ENCODE measurements around the gene PLXNA1. TPM values are rescaled to one million over a fixed set of nuclear protein-coding genes. Genes with fewer than 3 reads are reported as not detected.

PLXNA1 gene
- total RNA-seq, 1 experiment from 2014 or later: 30.3 TPM

DNA sequence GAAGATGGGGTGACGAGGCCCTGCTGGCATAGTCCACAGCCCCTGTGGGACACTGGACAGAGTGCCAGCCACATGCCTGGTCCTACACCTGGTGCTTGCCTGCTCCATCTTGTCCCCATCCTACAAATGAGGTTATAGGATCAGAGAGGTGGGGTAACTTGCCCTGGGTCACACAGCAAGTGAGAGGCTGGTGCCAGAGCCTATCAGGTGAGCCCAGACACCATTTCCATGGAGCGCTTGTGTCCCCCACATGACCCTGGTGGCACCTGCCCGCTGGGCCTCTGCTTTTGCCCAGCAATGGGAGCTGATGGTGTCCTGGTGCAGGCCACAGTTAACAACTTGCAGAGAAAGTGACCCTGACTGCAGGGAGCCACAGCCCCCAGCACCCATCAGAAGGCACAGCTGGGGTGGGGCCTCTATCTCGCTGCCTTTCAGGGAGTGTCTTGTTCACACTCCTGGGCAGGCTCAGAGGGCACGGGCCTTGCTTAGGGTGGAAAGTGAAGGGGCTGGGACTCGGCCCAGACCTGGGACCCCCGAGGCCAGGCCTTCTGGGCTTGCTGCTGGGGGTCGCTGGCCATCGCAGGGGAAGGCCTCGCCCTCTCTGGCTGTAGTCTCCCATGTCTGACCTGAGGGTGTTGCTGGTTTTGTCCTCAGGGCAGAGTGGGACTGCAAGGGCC is 7.2 kb downstream of the PLXNA1 start:
- intact Hi-C loops (cut with micrococcal nuclease): no loop called here
- H3K4me1 ChIP-seq (ENCODE audit: control insufficient read depth in 1 of 2, insufficient read depth in 2 of 2, low read length in 2 of 2): no peaks in the 10 kb centered on the region; a peak in 1 of 4 replicates
- no TSS peak for BruUV-seq (replicated peaks)

More for the DNA sequence above, 7.2 kb downstream of the PLXNA1 start:
- TF ChIP-seq, protein P1, sequence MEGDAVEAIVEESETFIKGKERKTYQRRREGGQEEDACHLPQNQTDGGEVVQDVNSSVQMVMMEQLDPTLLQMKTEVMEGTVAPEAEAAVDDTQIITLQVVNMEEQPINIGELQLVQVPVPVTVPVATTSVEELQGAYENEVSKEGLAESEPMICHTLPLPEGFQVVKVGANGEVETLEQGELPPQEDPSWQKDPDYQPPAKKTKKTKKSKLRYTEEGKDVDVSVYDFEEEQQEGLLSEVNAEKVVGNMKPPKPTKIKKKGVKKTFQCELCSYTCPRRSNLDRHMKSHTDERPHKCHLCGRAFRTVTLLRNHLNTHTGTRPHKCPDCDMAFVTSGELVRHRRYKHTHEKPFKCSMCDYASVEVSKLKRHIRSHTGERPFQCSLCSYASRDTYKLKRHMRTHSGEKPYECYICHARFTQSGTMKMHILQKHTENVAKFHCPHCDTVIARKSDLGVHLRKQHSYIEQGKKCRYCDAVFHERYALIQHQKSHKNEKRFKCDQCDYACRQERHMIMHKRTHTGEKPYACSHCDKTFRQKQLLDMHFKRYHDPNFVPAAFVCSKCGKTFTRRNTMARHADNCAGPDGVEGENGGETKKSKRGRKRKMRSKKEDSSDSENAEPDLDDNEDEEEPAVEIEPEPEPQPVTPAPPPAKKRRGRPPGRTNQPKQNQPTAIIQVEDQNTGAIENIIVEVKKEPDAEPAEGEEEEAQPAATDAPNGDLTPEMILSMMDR (IDR thresholded peaks at IDR 0.05 in 2 of 3, conservative IDR thresholded peaks at IDR 0.05 in 1 of 3; ENCODE audit: borderline replicate concordance in 1 of 3, insufficient read depth in 1 of 3, low read depth in 2 of 3, low read length in 2 of 3): no peak
- TF ChIP-seq, protein P2, sequence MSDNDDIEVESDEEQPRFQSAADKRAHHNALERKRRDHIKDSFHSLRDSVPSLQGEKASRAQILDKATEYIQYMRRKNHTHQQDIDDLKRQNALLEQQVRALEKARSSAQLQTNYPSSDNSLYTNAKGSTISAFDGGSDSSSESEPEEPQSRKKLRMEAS (IDR thresholded peaks at IDR 0.05): no peak
- TF ChIP-seq EZH2 (IDR thresholded peaks at IDR 0.05) (no peak), SIN3A (IDR thresholded peaks at IDR 0.05; ENCODE audit: low read depth) (no peak), FOSL1 (IDR thresholded peaks at IDR 0.05; ENCODE audit: low read depth) (no peak), CEBPB (IDR thresholded peaks at IDR 0.05; ENCODE audit: low read depth) (no peak), POLR2A (IDR thresholded peaks at IDR 0.05; ENCODE audit: borderline replicate concordance, extremely low read depth, insufficient read depth, insufficient read length) (no peak), TCF7L2 (IDR thresholded peaks at IDR 0.05; ENCODE audit: borderline replicate concordance, extremely low read depth, insufficient read depth, insufficient read length) (no peak), ZFX (IDR thresholded peaks at IDR 0.05) (no peak), ZNF274 (IDR thresholded peaks at IDR 0.05; ENCODE audit: low read depth, low read length) (no peak)
- TF ChIP-seq, protein P3, sequence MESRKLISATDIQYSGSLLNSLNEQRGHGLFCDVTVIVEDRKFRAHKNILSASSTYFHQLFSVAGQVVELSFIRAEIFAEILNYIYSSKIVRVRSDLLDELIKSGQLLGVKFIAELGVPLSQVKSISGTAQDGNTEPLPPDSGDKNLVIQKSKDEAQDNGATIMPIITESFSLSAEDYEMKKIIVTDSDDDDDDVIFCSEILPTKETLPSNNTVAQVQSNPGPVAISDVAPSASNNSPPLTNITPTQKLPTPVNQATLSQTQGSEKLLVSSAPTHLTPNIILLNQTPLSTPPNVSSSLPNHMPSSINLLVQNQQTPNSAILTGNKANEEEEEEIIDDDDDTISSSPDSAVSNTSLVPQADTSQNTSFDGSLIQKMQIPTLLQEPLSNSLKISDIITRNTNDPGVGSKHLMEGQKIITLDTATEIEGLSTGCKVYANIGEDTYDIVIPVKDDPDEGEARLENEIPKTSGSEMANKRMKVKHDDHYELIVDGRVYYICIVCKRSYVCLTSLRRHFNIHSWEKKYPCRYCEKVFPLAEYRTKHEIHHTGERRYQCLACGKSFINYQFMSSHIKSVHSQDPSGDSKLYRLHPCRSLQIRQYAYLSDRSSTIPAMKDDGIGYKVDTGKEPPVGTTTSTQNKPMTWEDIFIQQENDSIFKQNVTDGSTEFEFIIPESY (IDR thresholded peaks at IDR 0.05; ENCODE audit: extremely low read depth, insufficient replicate concordance, low read length): no peak
- no peaks in the 10 kb centered on the region for H3K9me3 ChIP-seq (ENCODE audit: control insufficient read depth in 1 of 2, insufficient read depth in 1 of 2, low read depth in 1 of 2, low read length in 2 of 2)
- no peak overlapping the region for H3K4me2 ChIP-seq (ENCODE audit: low read length)
- no peak overlapping the region; the same call in 1 of the 2 replicates for H3K27ac ChIP-seq (ENCODE audit: low read depth, low read length)
- H3K27me3 ChIP-seq (ENCODE audit: insufficient read depth, low read length): no peaks in the 10 kb centered on the region
- H3K9me2 ChIP-seq (ENCODE audit: insufficient read depth): no peaks in the 10 kb centered on the region
- CTCF ChIA-PET: no interaction called here
- ATAC-seq (no peak), DNase-seq (ENCODE audit: low read depth, low spot score) (no peak)
- H3K79me2 ChIP-seq (ENCODE audit: insufficient read depth, low read length): peaks cover 55% of the 10 kb centered on the region
- H3K9ac ChIP-seq (ENCODE audit: low read length): no peak overlapping the region
- H2AFZ ChIP-seq (ENCODE audit: low read depth, low read length, poor library complexity, severe bottlenecking): no peak overlapping the region
- no peak overlapping the region for H3K4me3 ChIP-seq (replicated peaks in 1 of 2; ENCODE audit: low read depth in 1 of 2, low read length in 2 of 2)
- RAD21 ChIA-PET (ENCODE audit: low non-redundant PET in 1 of 2, low total read pairs in 2 of 2, uncharacterized antibody in 2 of 2, unreplicated experiment in 2 of 2): no interaction called here
- H4K20me1 ChIP-seq (ENCODE audit: insufficient read depth): no peaks in the 10 kb centered on the region
- POLR2A ChIA-PET: no interaction called here
- peaks cover 0 to 10% of the 10 kb centered on the region in 2 experiments; a peak in 2 of 4 replicates for H3K36me3 ChIP-seq (ENCODE audit: control insufficient read depth in 1 of 2, insufficient read depth in 2 of 2, low read length in 2 of 2)
